Glutamatergic neuron (in vitro differentiated cells): ENCODE measurements around the gene GPATCH11. TPM values are rescaled to one million over a fixed set of nuclear protein-coding genes. Genes with fewer than 3 reads are reported as not detected.

Source experiments
- DNase-seq: peaks from one replicate; pipeline ENCODE4 v3.0.0; 2022
- H3K27ac Mint-ChIP-seq: one replicate; pipeline ENCODE4 v1.8.0; 2020; ENCODE audit warnings: mild to moderate bottlenecking, mixed read lengths, inconsistent platforms; ENCODE audit not compliant: unreplicated experiment
- H3K27me3 Mint-ChIP-seq: one replicate; pipeline ENCODE4 v1.8.0; 2020; ENCODE audit warnings: mild to moderate bottlenecking, moderate library complexity, mixed read lengths, inconsistent platforms; ENCODE audit not compliant: unreplicated experiment
- H3K36me3 Mint-ChIP-seq: one replicate; pipeline ENCODE4 v1.8.0; 2020; ENCODE audit warnings: mild to moderate bottlenecking, mixed read lengths, inconsistent platforms; ENCODE audit not compliant: unreplicated experiment
- H3K4me1 Mint-ChIP-seq: one replicate; pipeline ENCODE4 v1.8.0; 2020; ENCODE audit warnings: mild to moderate bottlenecking, low read depth, mixed read lengths, inconsistent platforms; ENCODE audit not compliant: unreplicated experiment
- H3K4me3 Mint-ChIP-seq: one replicate; pipeline ENCODE4 v1.8.0; 2020; ENCODE audit warnings: mild to moderate bottlenecking, mixed read lengths, inconsistent platforms; ENCODE audit not compliant: unreplicated experiment
- H3K9me3 Mint-ChIP-seq: one replicate; pipeline ENCODE4 v1.8.0; 2020; ENCODE audit warnings: mild to moderate bottlenecking, moderate library complexity, mixed read lengths, inconsistent platforms; ENCODE audit not compliant: unreplicated experiment
- CTCF ChIP-seq: fragments of 200-600 bp; sonication (generic); IDR thresholded peaks from one replicate; pipeline ENCODE4 v1.5.0; 2021; ENCODE audit not compliant: partially characterized antibody, unreplicated experiment
- total RNA-seq: library from RNA; stranded (reverse); fragmentation: NEBNext Ultra II Directional; extraction: Animal tissue kit (Norgen Biotek cat#: 25700); gene quantifications from one replicate; pipeline ENCODE4 v1.2.1, GENCODE V29; 2021; ENCODE audit not compliant: unreplicated experiment

The GPATCH11 gene
- total RNA-seq, 1 donor from 2014 or later = 13.2 TPM

- DNase-seq = no peak
- Mint-ChIP-seq H3K4me3 (no peak overlapping the region), H3K27ac (no peak overlapping the region), H3K4me1 (no peaks in the 10 kb centered on the region), H3K36me3 (no peaks in the 10 kb centered on the region), H3K27me3 (no peaks in the 10 kb centered on the region), H3K9me3 (no peaks in the 10 kb centered on the region)
- no peak for TF ChIP-seq CTCF
Observed at GRCh38 chr2:37142546-37142945, 58.2 kb downstream of the GPATCH11 start.

GRCh38 chr2:37143974-37144373 lies 59.7 kb downstream of the GPATCH11 start:
- DNase-seq = no peak
- TF ChIP-seq CTCF = no peak
- H3K27ac Mint-ChIP-seq = no peak overlapping the region
- no peaks in the 10 kb centered on the region for H3K36me3 Mint-ChIP-seq
- H3K4me1 Mint-ChIP-seq = no peaks in the 10 kb centered on the region
- no peaks in the 10 kb centered on the region for H3K9me3 Mint-ChIP-seq
- no peak overlapping the region for H3K4me3 Mint-ChIP-seq
- no peaks in the 10 kb centered on the region for H3K27me3 Mint-ChIP-seq

GRCh38 chr2:37146062-37146461 lies 61.7 kb downstream of the GPATCH11 start:
- Mint-ChIP-seq H3K4me1 (no peaks in the 10 kb centered on the region), H3K9me3 (no peaks in the 10 kb centered on the region), H3K27me3 (no peaks in the 10 kb centered on the region), H3K27ac (no peak overlapping the region), H3K4me3 (no peak overlapping the region), H3K36me3 (no peaks in the 10 kb centered on the region)
- no peak for DNase-seq
- no peak for TF ChIP-seq CTCF

GRCh38 chr2:37148325-37148724 lies 64.0 kb downstream of the GPATCH11 start:
- no peak for DNase-seq
- Mint-ChIP-seq H3K27ac (no peak overlapping the region), H3K27me3 (no peaks in the 10 kb centered on the region), H3K4me3 (no peak overlapping the region), H3K36me3 (no peaks in the 10 kb centered on the region), H3K9me3 (no peaks in the 10 kb centered on the region), H3K4me1 (no peaks in the 10 kb centered on the region)
- no peak for TF ChIP-seq CTCF

Other genes with a start within 250 kb of the GPATCH11 start
- 20.8 TPM for gene STRN, start 118.0 kb upstream of the GPATCH11 start, total RNA-seq
- gene HEATR5B, start 146 bp upstream of the GPATCH11 start, total RNA-seq = 33.5 TPM
- 8.7 TPM for gene EIF2AK2, start 72.5 kb downstream of the GPATCH11 start, total RNA-seq
- gene SULT6B1, start 104.2 kb downstream of the GPATCH11 start, total RNA-seq = not detected
- gene CEBPZOS, start 112.0 kb downstream of the GPATCH11 start, total RNA-seq = 39.9 TPM
- 41.1 TPM for gene CEBPZ, start 147.1 kb downstream of the GPATCH11 start, total RNA-seq
- 25.1 TPM for gene NDUFAF7, start 147.1 kb downstream of the GPATCH11 start, total RNA-seq
- 47.9 TPM for gene PRKD3, start 240.3 kb downstream of the GPATCH11 start, total RNA-seq